ENCODE data around the gene FAM98C. TPM values are rescaled to one million over a fixed set of nuclear protein-coding genes. Genes with fewer than 3 reads are reported as not detected.

The FAM98C gene
- total RNA-seq, 1 donor from 2014 or later = 26.6 TPM

Other genes starting within 250 kb of the FAM98C start
- gene DPF1, start 178.9 kb upstream of the FAM98C start, total RNA-seq = 1.4 and 1.7 TPM in 2 replicates
- gene PPP1R14A, start 146.7 kb upstream of the FAM98C start, total RNA-seq = 65.1 and 66.9 TPM in 2 replicates
- 79.6 and 86.8 TPM in 2 replicates for gene SPINT2, start 138.5 kb upstream of the FAM98C start, total RNA-seq
- gene C19orf33, start 98.8 kb upstream of the FAM98C start, total RNA-seq = 0.71 TPM in 1 of 2 replicates, not detected in the other
- gene YIF1B, start 87.1 kb upstream of the FAM98C start, total RNA-seq = 89.8 and 96.0 TPM in 2 replicates
- gene KCNK6, start 83.2 kb upstream of the FAM98C start, total RNA-seq = 21.1 and 22.1 TPM in 2 replicates
- gene CATSPERG, start 67.3 kb upstream of the FAM98C start, total RNA-seq = 3.0 and 4.8 TPM in 2 replicates
- 292 and 298 TPM in 2 replicates for gene PSMD8, start 28.5 kb upstream of the FAM98C start, total RNA-seq
- gene GGN, start 15.1 kb upstream of the FAM98C start, total RNA-seq = 0.17 and 0.39 TPM in 2 replicates
- gene SPRED3, start 14.4 kb upstream of the FAM98C start, total RNA-seq = 2.2 and 2.6 TPM in 2 replicates
- 1.5 and 1.8 TPM in 2 replicates for gene RASGRP4, start 23.1 kb downstream of the FAM98C start, total RNA-seq
- gene RYR1, start 30.6 kb downstream of the FAM98C start, total RNA-seq = 2.6 and 3.8 TPM in 2 replicates
- 159 and 182 TPM in 2 replicates for gene MAP4K1, start 214.9 kb downstream of the FAM98C start, total RNA-seq
- gene EIF3K, start 216.1 kb downstream of the FAM98C start, total RNA-seq = 309 and 326 TPM in 2 replicates
- gene ACTN4, start 244.6 kb downstream of the FAM98C start, total RNA-seq = 281 and 287 TPM in 2 replicates